Mucosa of stomach (tissue), 1 donor: ENCODE results near the gene SLIRP.

Source experiments
- H3K27me3 ChIP-seq: one replicate; pipeline ENCODE4 v1.7.0; 2013; ENCODE audit warnings: mild to moderate bottlenecking, low read length; ENCODE audit not compliant: control insufficient read depth, insufficient read depth
- H3K36me3 ChIP-seq: one replicate; pipeline ENCODE4 v1.7.0; 2013; ENCODE audit warnings: low read length; ENCODE audit not compliant: control insufficient read depth, insufficient read depth
- H3K4me1 ChIP-seq: one replicate; pipeline ENCODE4 v1.7.0; 2013; ENCODE audit warnings: mild to moderate bottlenecking, low read length; ENCODE audit not compliant: control insufficient read depth, insufficient read depth
- H3K4me3 ChIP-seq: one replicate; pipeline ENCODE4 v1.7.0; 2013; ENCODE audit warnings: low read length
- H3K9ac ChIP-seq: one replicate; pipeline ENCODE4 v1.7.0; 2013; ENCODE audit warnings: mild to moderate bottlenecking, low read length, moderate library complexity
- H3K9me3 ChIP-seq: one replicate; pipeline ENCODE4 v1.7.0; 2013; ENCODE audit warnings: mild to moderate bottlenecking, low read length, moderate library complexity; ENCODE audit not compliant: control insufficient read depth
- donor health status: Pancreatic carcinoma.

The SLIRP gene

DNA sequence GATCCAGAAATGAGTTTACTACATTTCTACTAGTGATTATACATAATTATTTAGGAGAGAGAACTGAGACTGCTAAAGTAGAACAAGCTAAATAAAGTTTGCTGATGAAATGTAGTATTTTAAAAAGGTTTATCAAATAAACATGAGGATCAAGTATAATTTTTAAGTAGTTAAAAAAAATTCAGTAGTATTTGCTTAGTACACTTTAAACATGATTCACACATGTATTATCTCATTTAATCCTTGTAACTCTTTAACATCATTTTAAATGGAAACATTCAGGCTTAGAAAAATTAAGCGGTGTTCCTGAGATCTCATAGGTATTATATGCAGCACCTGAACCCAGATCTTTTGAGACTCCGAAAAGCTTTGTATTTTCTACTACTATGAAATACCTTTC lies 44.4 kb downstream of the SLIRP start:
- Histone ChIP-seq H3K27me3 (no peaks in the 10 kb centered on the region), H3K36me3 (peaks cover 5% of the 10 kb centered on the region), H3K4me1 (no peaks in the 10 kb centered on the region), H3K9ac (no peak overlapping the region), H3K4me3 (no peak overlapping the region), H3K9me3 (no peaks in the 10 kb centered on the region)

DNA sequence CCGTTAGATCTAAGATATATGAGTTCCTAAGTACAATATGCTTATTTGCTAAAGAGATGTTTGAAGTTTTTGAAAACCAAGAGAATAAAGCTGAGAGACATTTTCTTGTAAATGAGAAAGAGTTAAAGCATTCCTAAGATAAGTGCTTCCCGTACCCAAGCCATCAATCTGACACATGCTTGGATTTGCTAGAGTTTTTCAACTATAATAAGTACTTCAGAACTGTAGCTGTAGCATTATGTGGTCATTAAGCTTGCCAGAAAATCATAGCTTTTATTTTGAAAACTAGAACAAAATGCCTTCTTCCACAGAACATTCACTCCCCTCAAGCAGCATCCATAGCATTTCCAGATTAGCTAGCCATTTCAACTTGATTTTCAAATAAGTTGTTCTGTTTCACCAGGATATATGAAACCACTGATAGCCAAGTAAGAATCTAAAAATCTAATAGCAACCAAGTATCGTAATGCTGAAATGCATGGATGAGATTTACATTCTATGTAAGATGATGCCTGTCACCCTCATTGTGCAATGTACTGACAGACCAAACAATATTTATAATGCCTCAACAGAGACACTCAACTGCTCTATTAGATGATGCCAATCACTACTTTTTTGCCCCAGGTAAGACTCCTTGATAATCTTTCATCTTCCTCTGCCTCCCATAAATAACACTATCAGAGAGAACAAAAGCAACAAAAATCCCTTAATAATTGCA lies 45.1 kb downstream of the SLIRP start:
- Histone ChIP-seq H3K4me3 (no peak overlapping the region), H3K9me3 (no peaks in the 10 kb centered on the region), H3K27me3 (no peaks in the 10 kb centered on the region), H3K36me3 (peaks cover 5% of the 10 kb centered on the region), H3K4me1 (no peaks in the 10 kb centered on the region), H3K9ac (no peak overlapping the region)

- H3K36me3 ChIP-seq = no peaks in the 10 kb centered on the region
- no peaks in the 10 kb centered on the region for H3K4me1 ChIP-seq
- H3K9ac ChIP-seq = peak within 1 kb of the TSS; percentile 98
- no peaks in the 10 kb centered on the region for H3K27me3 ChIP-seq
- no peaks in the 10 kb centered on the region for H3K9me3 ChIP-seq
- H3K4me3 ChIP-seq = peak within 1 kb of the TSS; percentile 87
These were observed 52.7 kb downstream of the SLIRP start, which contains the start of gene SNW1 for GRCh38 chr14:77760381-77761204. TSS of gene SNW1 (minus strand) at chr14:77761156. CDS start at chr14:77761127, 29 bp downstream.

GRCh38 chr14:77761205-77761931 lies 53.5 kb downstream of the SLIRP start:
- Histone ChIP-seq H3K9me3 (no peaks in the 10 kb centered on the region), H3K4me3 (peak overlapping the region; percentile 87), H3K36me3 (no peaks in the 10 kb centered on the region), H3K4me1 (no peaks in the 10 kb centered on the region), H3K27me3 (no peaks in the 10 kb centered on the region), H3K9ac (peak overlapping the region; percentile 98)

GRCh38 chr14:77763316-77763715 lies 55.4 kb downstream of the SLIRP start:
- no peak overlapping the region for H3K4me3 ChIP-seq
- H3K36me3 ChIP-seq = no peaks in the 10 kb centered on the region
- no peaks in the 10 kb centered on the region for H3K4me1 ChIP-seq
- no peaks in the 10 kb centered on the region for H3K9me3 ChIP-seq
- H3K9ac ChIP-seq = no peak overlapping the region
- no peaks in the 10 kb centered on the region for H3K27me3 ChIP-seq

GRCh38 chr14:77763978-77764377 lies 56.1 kb downstream of the SLIRP start:
- Histone ChIP-seq H3K9me3 (no peaks in the 10 kb centered on the region), H3K27me3 (no peaks in the 10 kb centered on the region), H3K4me1 (peaks cover 4% of the 10 kb centered on the region), H3K9ac (no peak overlapping the region), H3K4me3 (no peak overlapping the region), H3K36me3 (no peaks in the 10 kb centered on the region)
